Lung (tissue), 12 donors: ENCODE data around the gene NKAIN1. TPM values are rescaled to one million over a fixed set of nuclear protein-coding genes. Genes with fewer than 3 reads are reported as not detected.

ENCODE experiments used
- ATAC-seq: fragments of 200-7000 bp; cut with Tn5 transposase; one replicate; pipeline ENCODE4 v1.9.1; 2020; ENCODE audit warnings: moderate number of reproducible peaks; ENCODE audit not compliant: insufficient read depth, low FRiP score
- DNase-seq, 3 donors: peaks; one replicate each; pipeline ENCODE4 v3.0.0-alpha.2; 2013 to 2017
- H3K27ac ChIP-seq, 2 donors: one replicate each; pipeline ENCODE4 v1.5.1; 2013; ENCODE audit warnings: mild to moderate bottlenecking in 2 of 2, moderate library complexity in 2 of 2, control low read depth in 1 of 2, inconsistent platforms in 1 of 2, low read depth in 1 of 2, low read length in 1 of 2
- H3K27me3 ChIP-seq, 3 donors: one replicate each; pipeline ENCODE4 v1.5.1; 2013; ENCODE audit warnings: low read length in 2 of 3; ENCODE audit not compliant: control insufficient read depth in 3 of 3, insufficient read depth in 3 of 3
- H3K36me3 ChIP-seq, 4 donors: one replicate each; pipeline ENCODE4 v1.5.1; 2013; ENCODE audit warnings: low read length in 4 of 4, mild to moderate bottlenecking in 1 of 4, moderate library complexity in 1 of 4; ENCODE audit not compliant: control insufficient read depth in 4 of 4, insufficient read depth in 4 of 4
- H3K4me1 ChIP-seq, 5 donors: one replicate each; pipeline ENCODE4 v1.5.1; 2013; ENCODE audit warnings: low read length in 5 of 5, mild to moderate bottlenecking in 2 of 5, moderate library complexity in 1 of 5; ENCODE audit not compliant: control insufficient read depth in 5 of 5, insufficient read depth in 5 of 5
- H3K4me3 ChIP-seq: one replicate; pipeline ENCODE4 v1.5.1; 2013; ENCODE audit warnings: mild to moderate bottlenecking, control low read depth, moderate library complexity
- H3K9ac ChIP-seq, 2 donors: one replicate each; pipeline ENCODE4 v1.5.1; 2013; ENCODE audit warnings: low read length in 2 of 2, control low read depth in 1 of 2; ENCODE audit not compliant: insufficient read depth in 1 of 2
- H3K9me3 ChIP-seq, 4 donors: one replicate each; pipeline ENCODE4 v1.5.1; 2013; ENCODE audit warnings: low read length in 3 of 4, mild to moderate bottlenecking in 1 of 4, moderate library complexity in 1 of 4; ENCODE audit not compliant: control insufficient read depth in 4 of 4, insufficient read depth in 3 of 4
- CTCF ChIP-seq: IDR thresholded peaks from 2 replicates; pipeline ENCODE4 v1.5.1; 2012; ENCODE audit warnings: mild to moderate bottlenecking; ENCODE audit errors: control extremely low read depth, extremely low read depth
- WGBS, 2 donors: extraction: QIAGEN DNeasy Blood & Tissue Kit; methylation state at CpG; one replicate each; pipeline ENCODE4 v1.1.7; 2013; 5-methylcytosine and 5-hydroxymethylcytosine counted together
- polyA plus RNA-seq, 2 donors: library from polyadenylated mRNA; stranded (reverse); fragments of 200-250 nt; gene quantifications; one replicate each; pipeline ENCODE4 v1.2.1, GENCODE V29; 2013
- total RNA-seq, 2 donors: library from RNA; depleted of rRNA in 1 of 2; stranded (reverse); fragments of >200 nt in 1 of 2; gene quantifications; one replicate each; pipeline ENCODE4 v1.2.1, GENCODE V29; 2014 to 2021
- donor health status: control.
- donor health status: control.
- donor health status: Bipolar disorder and iron deficiency.
- donor health status: healthy.
- donor health status: DM: yes; HTN: yes; CAD: no.

The NKAIN1 gene
- total and polyA plus RNA-seq, 4 donors = 0.03 TPM; not detected in 3

- DNase-seq = no peak
- Histone ChIP-seq H3K27me3 (no peaks in the 10 kb centered on the region), H3K36me3 (no peaks in the 10 kb centered on the region), H3K4me3 (no peak overlapping the region), H3K4me1 (no peaks in the 10 kb centered on the region), H3K9ac (no peak overlapping the region), H3K27ac (no peak overlapping the region), H3K9me3 (peaks cover 0 to 5% (median 0%) of the 10 kb centered on the region in 4 donors)
- 80 to 91% methylated on average over 7 of the region's 7 CpGs for WGBS, 2 donors
- no peak for ATAC-seq
- no peak for TF ChIP-seq CTCF
Observed at GRCh38 chr1:31133368-31133767, 106.3 kb downstream of the NKAIN1 start.

Other genes with a start within 250 kb of the NKAIN1 start
- gene PUM1, start 174.2 kb downstream of the NKAIN1 start, total RNA-seq = 100 to 1,000 TPM in 1 of 2 donors, 10 to 100 TPM in 1; 99.1 to 125 TPM
- 10 to 100 TPM; 24.7 to 34.8 TPM for gene PUM1, start 174.2 kb downstream of the NKAIN1 start, polyA plus RNA-seq
- 10 to 100 TPM; 47.5 to 71.7 TPM for gene SNRNP40, start 56.9 kb upstream of the NKAIN1 start, total RNA-seq
- 10 to 100 TPM; 15.0 to 29.5 TPM for gene SNRNP40, start 56.9 kb upstream of the NKAIN1 start, polyA plus RNA-seq
- gene ZCCHC17, start 57.1 kb upstream of the NKAIN1 start, total RNA-seq = 10 to 100 TPM; 17.0 to 19.3 TPM
- 10 to 100 TPM; 24.2 to 27.7 TPM for gene ZCCHC17, start 57.1 kb upstream of the NKAIN1 start, polyA plus RNA-seq
- 10 to 100 TPM in 1 of 2 donors, 1 to 10 TPM in 1; 7.5 to 19.1 TPM for gene FABP3, start 133.2 kb upstream of the NKAIN1 start, total RNA-seq
- 10 to 100 TPM in 1 of 2 donors, 1 to 10 TPM in 1; 1.7 to 39.8 TPM for gene FABP3, start 133.2 kb upstream of the NKAIN1 start, polyA plus RNA-seq
- gene SERINC2, start 173.3 kb upstream of the NKAIN1 start, total RNA-seq = 10 to 100 TPM in 1 of 2 donors, 1 to 10 TPM in 1; 6.1 to 55.4 TPM
- 10 to 100 TPM; 22.3 to 59.1 TPM for gene SERINC2, start 173.3 kb upstream of the NKAIN1 start, polyA plus RNA-seq